PC-3 (cell line): ENCODE measurements around the gene ATG13.

ENCODE experiments used
- CTCF ChIP-seq: fragments of 300-600 bp; sonication (generic); conservative IDR thresholded peaks from 2 replicates; pipeline ENCODE4 v1.5.1; 2017; ENCODE audit warnings: antibody characterized with exemption, low read depth, mild to moderate bottlenecking, low read length
- EZH2 ChIP-seq: fragments of 300-600 bp; sonication (generic); IDR thresholded peaks from one replicate; pipeline ENCODE4 v1.6.1; 2017; ENCODE audit warnings: antibody characterized with exemption, mild to moderate bottlenecking, low read length; ENCODE audit not compliant: unreplicated experiment
- EZH2phosphoT487 ChIP-seq: fragments of 300-600 bp; sonication (generic); IDR thresholded peaks from 2 replicates; pipeline ENCODE4 v1.6.1; 2018; ENCODE audit warnings: mild to moderate bottlenecking, antibody characterized with exemption, low read length, borderline replicate concordance

- TF ChIP-seq CTCF (no peak), EZH2 (no peak), EZH2phosphoT487 (no peak)
These were observed 67.0 kb downstream of the ATG13 start for GRCh38 chr11:46684367-46684766.
